T-helper 22 cell (primary cell): ENCODE results near the gene ATP7B.
"Not testable (repeated sequence)": the region's sequence is repeated elsewhere in the genome, so short reads cannot be mapped to it uniquely, and the experiment has no call there.

ENCODE experiments used
- DNase-seq: peaks from one replicate; pipeline ENCODE4 v3.0.0-alpha.2; 2020; ENCODE audit warnings: low read depth

ATP7B gene

GRCh38 chr13:51922771-51923480, 88.3 kb downstream of the ATP7B start:
- no peak for DNase-seq

GRCh38 chr13:51921790-51922740, 89.2 kb downstream of the ATP7B start:
- DNase-seq, result no peak

- no peak for DNase-seq
Measured at GRCh38 chr13:51920786-51921185, 90.5 kb downstream of the ATP7B start.

GRCh38 chr13:51920267-51920666, 91.0 kb downstream of the ATP7B start:
- DNase-seq, result no peak

GRCh38 chr13:51919531-51919930, 91.7 kb downstream of the ATP7B start:
- DNase-seq, result no peak

GRCh38 chr13:51916962-51917361, 94.3 kb downstream of the ATP7B start:
- DNase-seq, result no peak

- DNase-seq, result no peak
Measured at GRCh38 chr13:51916051-51916818, 95.0 kb downstream of the ATP7B start.

GRCh38 chr13:51914137-51914493, 97.1 kb downstream of the ATP7B start:
- no peak for DNase-seq

GRCh38 chr13:51913421-51914136, 97.7 kb downstream of the ATP7B start:
- no peak for DNase-seq

- no peak for DNase-seq
Measured at GRCh38 chr13:51912511-51913225, 98.6 kb downstream of the ATP7B start.

- DNase-seq, result no peak
Measured at GRCh38 chr13:51912091-51912490, 99.2 kb downstream of the ATP7B start.

GRCh38 chr13:51910508-51910907, 100.7 kb downstream of the ATP7B start:
- DNase-seq, result no peak

GRCh38 chr13:51909265-51909664, 102.0 kb downstream of the ATP7B start:
- not testable (repeated sequence) for DNase-seq

GRCh38 chr13:51907040-51907732, 104.1 kb downstream of the ATP7B start:
- DNase-seq, result no peak

GRCh38 chr13:51906581-51906980, 104.7 kb downstream of the ATP7B start:
- no peak for DNase-seq

GRCh38 chr13:51905787-51906186, 105.5 kb downstream of the ATP7B start:
- no peak for DNase-seq

- DNase-seq, result no peak
Measured at GRCh38 chr13:51902776-51903175, 108.5 kb downstream of the ATP7B start.

GRCh38 chr13:51900471-51900870, 110.8 kb downstream of the ATP7B start:
- DNase-seq, result no peak

GRCh38 chr13:51895906-51896888, 115.1 kb downstream of the ATP7B start:
- DNase-seq, result no peak
